GM21529 (cell line): ENCODE measurements around the gene ANKS1A.

ENCODE experiments used
- ATAC-seq: cut with Tn5 transposase; IDR thresholded peaks from one replicate; pipeline ENCODE4 v1.9.1; 2021; ENCODE audit not compliant: unreplicated experiment

ANKS1A gene

GRCh38 chr6:35036828-35037663, 148.0 kb downstream of the ANKS1A start:
- no peak for ATAC-seq

GRCh38 chr6:35037664-35038038, 148.6 kb downstream of the ANKS1A start:
- ATAC-seq = no peak

- no peak for ATAC-seq
Measured at GRCh38 chr6:35038076-35038475, 149.0 kb downstream of the ANKS1A start.

GRCh38 chr6:35040398-35040797, 151.3 kb downstream of the ANKS1A start:
- ATAC-seq = no peak

GRCh38 chr6:35041086-35041861, 152.2 kb downstream of the ANKS1A start:
- no peak for ATAC-seq

- ATAC-seq = no peak
Measured at GRCh38 chr6:35042031-35042815, 153.2 kb downstream of the ANKS1A start.

GRCh38 chr6:35043381-35044130, 154.5 kb downstream of the ANKS1A start:
- ATAC-seq = no peak

- no peak for ATAC-seq
Measured at GRCh38 chr6:35044145-35044745, 155.2 kb downstream of the ANKS1A start.

- no peak for ATAC-seq
Measured at GRCh38 chr6:35044761-35045421, 155.8 kb downstream of the ANKS1A start.

GRCh38 chr6:35046103-35046502, 157.0 kb downstream of the ANKS1A start:
- ATAC-seq = no peak

GRCh38 chr6:35046862-35047261, 157.8 kb downstream of the ANKS1A start:
- no peak for ATAC-seq

GRCh38 chr6:35047265-35048011, 158.4 kb downstream of the ANKS1A start:
- ATAC-seq = no peak

GRCh38 chr6:35048031-35048613, 159.1 kb downstream of the ANKS1A start:
- ATAC-seq = no peak

GRCh38 chr6:35048631-35049083, 159.6 kb downstream of the ANKS1A start:
- no peak for ATAC-seq

GRCh38 chr6:35049156-35049735, 160.2 kb downstream of the ANKS1A start:
- no peak for ATAC-seq

GRCh38 chr6:35049900-35050756, 161.1 kb downstream of the ANKS1A start:
- ATAC-seq = no peak

- ATAC-seq = no peak
Measured at GRCh38 chr6:35050757-35051330, 161.8 kb downstream of the ANKS1A start.
